ENCODE results near the gene ACTN1. TPM values are rescaled to one million over a fixed set of nuclear protein-coding genes. Genes with fewer than 3 reads are reported as not detected.
A peak's percentile ranks its signal among the peaks of the same experiment; 100 is the strongest.

ACTN1 gene
- total and polyA plus RNA-seq, 2 experiments from 2014 or later = 121 to 280 TPM

- H3K36me3 ChIP-seq (ENCODE audit: insufficient read depth) = no peaks in the 10 kb centered on the region
- peak overlapping the region; percentile 92 for H3K27ac Mint-ChIP-seq
- H2AFZ ChIP-seq = no peak overlapping the region
- H3K27me3 Mint-ChIP-seq (ENCODE audit: insufficient read depth, low read depth, poor library complexity) = peaks cover 16% of the 10 kb centered on the region
- no peaks in the 10 kb centered on the region for H3K9me3 Mint-ChIP-seq
- H3F3A ChIP-seq (replicated peaks; ENCODE audit: low read depth) = no peaks in the 10 kb centered on the region
- H3K4me1 Mint-ChIP-seq = peaks cover 89% of the 10 kb centered on the region
- TF ChIP-seq CREB1 (CRISPR knock-in tag; IDR thresholded peaks at IDR 0.05; ENCODE audit: low read depth) (no peak), JUNB (IDR thresholded peaks at IDR 0.05; ENCODE audit: unreplicated experiment) (no peak), EZH2phosphoT487 (IDR thresholded peaks at IDR 0.05; ENCODE audit: unreplicated experiment) (no peak), ZNF462 (CRISPR knock-in tag; IDR thresholded peaks at IDR 0.05) (peak; percentile 66; the same call in 1 of the 2 replicates), REST (IDR thresholded peaks at IDR 0.05; ENCODE audit: unreplicated experiment) (no peak), ZNF114 (CRISPR knock-in tag; IDR thresholded peaks at IDR 0.05) (no peak), STAT1 (IDR thresholded peaks at IDR 0.05; ENCODE audit: unreplicated experiment) (no peak), NANOG (IDR thresholded peaks at IDR 0.05; ENCODE audit: borderline replicate concordance) (no peak), ETS1 (IDR thresholded peaks at IDR 0.05) (no peak), CTCF (conservative IDR thresholded peaks at IDR 0.05; ENCODE audit: low read depth in 2 of 2) (peak; percentile 62 to 87)
- H3K36me3 Mint-ChIP-seq (ENCODE audit: low read depth) = peaks cover 7% of the 10 kb centered on the region
- H3K4me1 ChIP-seq (ENCODE audit: insufficient read depth) = peaks cover 55% of the 10 kb centered on the region
- H3K4me3 ChIP-seq = no peak overlapping the region
- peak overlapping the region; percentile 82; the same call in 1 of the 2 replicates for H3K27ac ChIP-seq (ENCODE audit: low read depth)
- 0 out of 2 replicates have a peak overlapping the region, but pooled peaks have one; percentile 35 for H3K4me2 ChIP-seq
- ATAC-seq (peak; percentile 66), DNase-seq (ENCODE audit: low spot score) (peak; percentile 92)
- H3K4me3 Mint-ChIP-seq = peak overlapping the region; percentile 6; the same call in 1 of the 3 replicates
- H3K27me3 ChIP-seq (ENCODE audit: insufficient read depth) = no peaks in the 10 kb centered on the region
- H3K9me2 ChIP-seq (ENCODE audit: insufficient read depth) = no peaks in the 10 kb centered on the region
- H3K79me2 ChIP-seq (replicated peaks; ENCODE audit: insufficient read depth) = peaks cover 100% of the 10 kb centered on the region
- peaks cover 67% of the 10 kb centered on the region for H4K20me1 ChIP-seq (replicated peaks; ENCODE audit: insufficient read depth)
Measured at GRCh38 chr14:68941820-68942219, 37.3 kb downstream of the ACTN1 start.
